GM12801 (cell line): ENCODE results near the gene CFAP157.

Experiments used
- CTCF ChIP-seq: IDR thresholded peaks from one replicate; pipeline ENCODE4 v1.5.1; 2011; ENCODE audit warnings: control low read depth; ENCODE audit not compliant: insufficient read length; ENCODE audit errors: extremely low read depth

The CFAP157 gene

GRCh38 chr9:127712371-127712770, 5.6 kb downstream of the CFAP157 start:
- TF ChIP-seq CTCF: no peak

- TF ChIP-seq CTCF: no peak
Measured at GRCh38 chr9:127712867-127713266, 6.1 kb downstream of the CFAP157 start.

- no peak for TF ChIP-seq CTCF
Measured at GRCh38 chr9:127714020-127714750, 7.4 kb downstream of the CFAP157 start.

- TF ChIP-seq CTCF: no peak
Measured at GRCh38 chr9:127714951-127715469, 8.2 kb downstream of the CFAP157 start.

GRCh38 chr9:127715470-127716337, 8.9 kb downstream of the CFAP157 start, which contains the start of the genes PTRH1 and TTC16:
Gene PTRH1, minus strand, starts transcription at chr9:127715663. Its CDS starts 24 bp downstream, at chr9:127715639.
Gene TTC16, plus strand, starts transcription at chr9:127716079. Its CDS starts 67 bp downstream, at chr9:127716146.
- no peak for TF ChIP-seq CTCF

- TF ChIP-seq CTCF: no peak
Measured at GRCh38 chr9:127716412-127716811, 9.6 kb downstream of the CFAP157 start.

GRCh38 chr9:127717766-127718165, 11.0 kb downstream of the CFAP157 start:
- TF ChIP-seq CTCF: no peak
